WI38 (cell line): ENCODE results near the gene ATP6V1C2.
A peak's percentile ranks its signal among the peaks of the same experiment; 100 is the strongest.

Experiments
- H3K4me3 ChIP-seq: 2 replicates; pipeline ENCODE4 v1.5.1; 2011; ENCODE audit warnings: low read depth, mild to moderate bottlenecking, control low read depth, low read length
- CTCF ChIP-seq: IDR thresholded peaks from 2 replicates; pipeline ENCODE4 v1.5.1; 2012; ENCODE audit warnings: low read depth, mild to moderate bottlenecking, control low read depth, low read length

ATP6V1C2 gene

GRCh38 chr2:10721396-10722251 lies at the start of gene ATP6V1C2:
TSS of gene ATP6V1C2 (plus strand) at chr2:10721630. CDS start at chr2:10722850, 1,220 bp downstream.
- H3K4me3 ChIP-seq = no peak within 1 kb of the TSS
- no peak for TF ChIP-seq CTCF

- no peak for TF ChIP-seq CTCF
- no peak overlapping the region for H3K4me3 ChIP-seq
Measured at GRCh38 chr2:10675131-10675530, 46.3 kb upstream of the ATP6V1C2 start.

GRCh38 chr2:10678225-10678624 lies 43.2 kb upstream of the ATP6V1C2 start:
- TF ChIP-seq CTCF = 0 out of 2 replicates have a peak, but pooled peaks have one; percentile 5
- H3K4me3 ChIP-seq = no peak overlapping the region

GRCh38 chr2:10680214-10680613 lies 41.2 kb upstream of the ATP6V1C2 start:
- no peak overlapping the region for H3K4me3 ChIP-seq
- no peak for TF ChIP-seq CTCF

- TF ChIP-seq CTCF = no peak
- H3K4me3 ChIP-seq = no peak overlapping the region
Measured at GRCh38 chr2:10680957-10681356, 40.5 kb upstream of the ATP6V1C2 start.

- no peak overlapping the region for H3K4me3 ChIP-seq
- TF ChIP-seq CTCF = no peak
Measured at GRCh38 chr2:10686176-10686730, 35.2 kb upstream of the ATP6V1C2 start.
